ENCODE data around the gene PARP8. TPM values are rescaled to one million over a fixed set of nuclear protein-coding genes. Genes with fewer than 3 reads are reported as not detected.

The PARP8 gene
- total and polyA plus RNA-seq, 9 of the 15 experiments (the other 6 are each of a cell fraction or from before 2014, with no cell fraction given): 0.03 to 0.31 TPM; not detected in 7

- no peak for TF ChIP-seq THAP12 (CRISPR knock-in tag; IDR thresholded peaks at IDR 0.05)
- TF ChIP-seq NCOA1 (IDR thresholded peaks at IDR 0.05; ENCODE audit: low read depth): no peak
- TF ChIP-seq TGIF2 (CRISPR knock-in tag; IDR thresholded peaks at IDR 0.05): no peak
- TF ChIP-seq NR2C2 (CRISPR knock-in tag; IDR thresholded peaks at IDR 0.05): no peak
- TF ChIP-seq NR2C2 (tag; IDR thresholded peaks at IDR 0.05): no peak
- no peak for TF ChIP-seq NFIX (CRISPR knock-in tag; IDR thresholded peaks at IDR 0.05; ENCODE audit: low read depth)
- TF ChIP-seq RBM22 (IDR thresholded peaks at IDR 0.05; ENCODE audit: low read depth, low read length, poor library complexity, severe bottlenecking): no peak
- TF ChIP-seq RFX1 (IDR thresholded peaks at IDR 0.05): no peak
- TF ChIP-seq TEAD4 (IDR thresholded peaks at IDR 0.05; ENCODE audit: low read length): no peak
- TF ChIP-seq TEAD4 (CRISPR knock-in tag; IDR thresholded peaks at IDR 0.05; ENCODE audit: borderline replicate concordance): no peak
- no peak for TF ChIP-seq POU5F1 (IDR thresholded peaks at IDR 0.05; ENCODE audit: borderline replicate concordance, low read depth, low read length, partially characterized antibody)
- no peak for TF ChIP-seq BRF1 (IDR thresholded peaks at IDR 0.05; ENCODE audit: borderline replicate concordance, extremely low read depth, insufficient read length)
Measured at GRCh38 chr5:50875002-50875344, 208.5 kb downstream of the PARP8 start (continued).
